ENCODE results near the gene METRN.

DNA sequence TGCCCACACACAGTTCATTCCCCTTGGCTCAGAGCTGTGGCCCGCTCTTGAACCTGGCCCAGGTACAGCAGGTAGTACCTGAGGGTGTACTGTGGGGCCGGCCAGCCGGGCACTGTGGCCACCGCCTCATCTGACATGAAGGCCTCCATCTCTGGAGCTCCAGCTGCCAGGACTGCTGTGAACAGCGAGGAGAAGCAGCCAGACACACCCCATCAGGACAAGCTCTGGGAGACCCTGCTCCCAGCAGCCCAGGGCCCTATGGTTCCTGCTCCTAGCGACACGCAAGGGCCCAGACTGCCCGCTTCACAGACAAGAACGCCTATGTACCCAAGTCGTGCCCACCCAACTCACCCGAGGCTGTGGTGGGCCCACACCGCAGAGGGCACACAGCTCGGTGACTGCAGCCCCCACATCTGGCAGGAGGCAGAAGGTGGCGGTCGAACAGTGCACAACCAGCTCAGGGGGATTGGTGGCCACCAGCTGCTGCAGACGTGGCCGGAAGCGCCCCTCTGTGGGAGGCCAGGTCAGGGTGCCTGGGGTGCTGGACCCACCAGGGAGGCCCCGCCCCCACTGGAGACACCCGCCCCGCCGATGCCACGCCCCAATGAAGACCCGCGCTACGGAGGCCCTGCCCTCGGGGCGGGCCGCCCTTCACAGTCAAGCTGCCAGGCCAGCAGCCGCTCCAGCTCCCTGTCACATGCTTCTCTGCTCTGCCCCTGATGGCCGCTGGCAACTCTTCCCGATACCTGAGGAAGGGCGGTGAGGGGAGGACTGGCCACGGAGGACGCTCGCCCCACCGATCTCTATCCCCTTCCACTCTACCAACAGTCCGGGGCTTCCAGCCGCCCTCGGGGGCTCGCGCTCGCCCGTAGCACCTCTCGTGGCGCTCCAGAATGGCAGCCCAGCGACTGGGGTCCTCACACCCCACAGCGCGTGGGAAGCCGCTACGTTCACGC, 35.8 kb upstream of the METRN start:
- no peak for TF ChIP-seq POLR2A (IDR thresholded peaks at IDR 0.05)
- TF ChIP-seq, protein P1, sequence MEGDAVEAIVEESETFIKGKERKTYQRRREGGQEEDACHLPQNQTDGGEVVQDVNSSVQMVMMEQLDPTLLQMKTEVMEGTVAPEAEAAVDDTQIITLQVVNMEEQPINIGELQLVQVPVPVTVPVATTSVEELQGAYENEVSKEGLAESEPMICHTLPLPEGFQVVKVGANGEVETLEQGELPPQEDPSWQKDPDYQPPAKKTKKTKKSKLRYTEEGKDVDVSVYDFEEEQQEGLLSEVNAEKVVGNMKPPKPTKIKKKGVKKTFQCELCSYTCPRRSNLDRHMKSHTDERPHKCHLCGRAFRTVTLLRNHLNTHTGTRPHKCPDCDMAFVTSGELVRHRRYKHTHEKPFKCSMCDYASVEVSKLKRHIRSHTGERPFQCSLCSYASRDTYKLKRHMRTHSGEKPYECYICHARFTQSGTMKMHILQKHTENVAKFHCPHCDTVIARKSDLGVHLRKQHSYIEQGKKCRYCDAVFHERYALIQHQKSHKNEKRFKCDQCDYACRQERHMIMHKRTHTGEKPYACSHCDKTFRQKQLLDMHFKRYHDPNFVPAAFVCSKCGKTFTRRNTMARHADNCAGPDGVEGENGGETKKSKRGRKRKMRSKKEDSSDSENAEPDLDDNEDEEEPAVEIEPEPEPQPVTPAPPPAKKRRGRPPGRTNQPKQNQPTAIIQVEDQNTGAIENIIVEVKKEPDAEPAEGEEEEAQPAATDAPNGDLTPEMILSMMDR (IDR thresholded peaks at IDR 0.05 in 4 of 5, conservative IDR thresholded peaks at IDR 0.05 in 1 of 5), result no peak
